COLO668 (cell line): Measurements from ENCODE around the gene ANKRD27.

Experiments used
- DNase-seq: peaks from one replicate; lab custom pipeline; 2025; ENCODE audit not compliant: unreplicated experiment; lab: John Stamatoyannopoulos, UW

ANKRD27 gene

DNA sequence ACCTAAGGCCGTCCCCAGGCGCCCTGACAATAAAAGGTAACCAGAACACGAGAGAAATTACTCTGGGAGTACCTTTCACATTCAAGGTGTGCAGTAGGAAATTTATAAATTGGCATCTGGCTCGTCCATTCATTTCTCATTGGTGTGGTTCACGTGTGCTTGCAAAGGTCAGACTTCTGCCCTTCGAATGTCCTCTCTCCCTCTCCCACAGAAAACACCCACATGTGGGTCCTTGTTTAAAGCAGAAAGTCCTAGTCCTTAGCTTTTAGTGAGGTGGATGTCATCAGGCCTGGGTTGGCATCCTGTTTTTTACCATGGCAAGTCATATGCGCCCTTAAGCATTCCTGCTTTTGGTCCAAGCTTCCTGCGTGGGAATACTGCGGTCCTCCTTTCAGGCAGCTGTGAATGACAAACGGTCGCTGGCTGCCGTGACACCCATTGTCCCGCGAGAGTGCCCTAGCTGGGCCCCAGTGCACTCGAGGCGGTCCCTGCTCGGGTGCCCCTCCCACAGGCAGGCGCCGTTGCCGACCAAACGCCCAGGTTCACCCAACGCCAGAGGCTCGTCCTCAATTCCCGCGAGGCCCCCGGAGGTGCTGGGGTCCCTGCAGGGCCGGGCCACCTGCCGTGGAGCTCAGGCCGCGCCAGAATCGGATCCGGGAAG is 16.4 kb upstream of the ANKRD27 start, which contains the start of gene NUDT19:
NUDT19 (plus strand) TSS at position 531 of the 661 bp plus-strand sequence. CDS start 140 bp downstream, outside the sequence.
- DNase-seq, result peak; percentile 93

GRCh38 chr19:32688311-32688710 is 13.3 kb upstream of the ANKRD27 start:
- DNase-seq, result no peak

DNA sequence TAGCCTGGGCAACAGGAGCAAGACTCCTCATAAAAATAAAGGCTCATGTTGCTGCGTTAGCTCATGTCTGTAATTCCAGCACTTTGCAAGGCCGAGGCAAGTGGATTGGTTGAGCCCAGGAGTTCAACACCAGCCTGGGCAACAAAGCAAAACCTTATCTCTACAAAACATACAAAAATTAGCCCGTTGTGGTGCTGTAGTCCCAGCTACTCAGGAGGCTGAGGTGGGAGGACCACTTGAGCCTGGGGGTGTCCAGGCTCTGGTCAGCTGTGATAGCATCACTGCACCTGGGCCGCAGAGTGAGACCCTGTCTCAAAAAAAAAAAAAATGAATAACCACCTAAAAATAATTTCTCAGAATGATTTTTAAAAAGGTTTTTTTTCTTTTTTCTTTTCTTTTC is 12.7 kb upstream of the ANKRD27 start:
- no peak for DNase-seq

DNA sequence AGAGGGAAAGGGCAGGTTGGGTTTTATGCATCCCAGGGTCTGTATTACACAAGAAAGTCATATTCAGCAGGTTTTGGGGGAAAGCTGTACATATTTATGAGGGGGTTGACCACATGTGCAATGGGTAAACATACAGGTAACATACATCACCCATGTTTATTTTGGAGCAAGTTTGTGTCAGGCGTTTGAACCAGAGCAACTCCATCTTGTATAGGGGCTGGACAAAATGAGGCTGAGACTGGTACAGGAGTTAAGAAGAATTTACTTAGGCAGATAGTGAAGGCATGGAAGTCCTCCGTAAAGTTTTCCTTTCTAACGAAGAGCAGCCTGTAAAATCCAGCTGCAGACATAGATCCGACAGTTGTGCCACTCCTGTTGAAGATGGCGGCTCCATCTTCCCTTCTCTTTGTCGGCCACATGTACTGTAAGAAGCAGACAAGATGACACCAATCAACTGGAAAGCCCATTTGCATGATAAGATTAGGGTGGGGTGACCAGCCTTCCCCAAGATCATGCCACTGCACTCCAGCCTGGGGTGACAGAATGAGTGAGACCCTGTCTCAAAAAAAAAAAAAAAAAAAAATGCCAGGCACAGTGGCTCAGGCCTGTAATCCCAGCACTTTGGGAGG is 12.0 kb upstream of the ANKRD27 start:
- DNase-seq, result no peak

- DNase-seq, result no peak
Measured at GRCh38 chr19:32682317-32682716, 7.3 kb upstream of the ANKRD27 start.

DNA sequence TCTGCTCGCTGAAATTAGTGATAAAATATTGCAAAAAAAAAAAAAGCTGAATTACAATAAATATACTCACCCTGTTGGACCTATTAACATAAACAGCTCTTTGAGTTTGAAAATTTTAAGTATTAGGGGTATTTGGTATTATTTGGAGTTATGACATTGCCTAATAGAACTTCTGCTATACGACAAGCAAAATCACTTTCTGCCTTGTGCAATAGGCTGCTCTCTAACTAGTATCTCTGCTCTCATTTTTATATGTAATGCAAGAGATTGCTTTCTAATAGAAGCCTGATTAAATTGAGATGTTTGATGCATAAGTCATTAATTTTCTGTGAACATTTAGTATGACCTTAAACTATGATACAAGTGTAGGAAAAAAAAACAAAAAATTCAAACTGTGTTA is 6.0 kb upstream of the ANKRD27 start:
- DNase-seq, result no peak

- DNase-seq, result no peak
Measured at GRCh38 chr19:32677657-32678056, 2.7 kb upstream of the ANKRD27 start.

GRCh38 chr19:32676895-32677359 is 1.9 kb upstream of the ANKRD27 start:
- no peak for DNase-seq

GRCh38 chr19:32676186-32676894 is 1.4 kb upstream of the ANKRD27 start:
- DNase-seq, result peak; percentile 69

GRCh38 chr19:32675720-32676185 is 773 bp upstream of the ANKRD27 start, which contains the start of gene RGS9BP:
Gene RGS9BP, plus strand, starts transcription at chr19:32675848. Its CDS starts 416 bp downstream, at chr19:32676264.
- DNase-seq, result peak; percentile 84

DNA sequence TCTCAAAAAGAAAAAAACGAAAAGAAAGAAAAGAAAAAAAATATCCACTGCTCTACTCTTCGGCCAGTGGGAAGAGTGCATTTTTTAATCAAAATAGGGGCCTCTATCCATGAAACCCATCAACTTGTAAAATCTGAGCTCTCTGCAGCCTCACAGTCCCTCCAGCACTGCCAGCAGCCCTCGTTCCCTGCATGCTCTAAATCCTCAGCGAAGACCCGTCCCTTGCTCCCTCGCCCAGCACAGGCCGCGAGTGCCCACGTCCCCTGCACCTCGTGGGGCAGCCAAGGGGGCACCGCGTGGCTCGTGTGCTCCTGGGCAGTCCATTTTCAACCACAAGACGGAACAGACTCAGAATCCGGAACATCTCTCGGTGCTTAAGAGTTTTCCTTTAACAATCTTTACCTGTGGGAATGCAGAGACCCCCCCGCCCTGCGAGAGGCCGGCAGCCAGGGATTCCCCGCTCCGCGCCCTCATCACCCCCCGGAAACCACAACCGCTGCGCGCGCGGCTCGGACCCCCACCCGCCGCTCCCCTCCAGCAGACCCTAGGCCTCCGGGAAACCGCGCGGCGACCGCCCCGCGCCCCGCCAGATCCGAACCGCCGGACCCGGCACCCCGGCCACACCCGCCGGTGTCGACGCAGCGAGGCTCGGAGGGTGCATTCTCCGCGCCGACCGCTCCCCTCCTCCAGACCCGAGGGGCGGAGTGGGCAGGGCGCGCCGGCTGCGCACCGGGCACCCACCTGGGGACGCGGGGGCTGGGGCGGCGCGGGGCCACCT is 638 bp downstream of the ANKRD27 start:
- peak; percentile 35 for DNase-seq

DNA sequence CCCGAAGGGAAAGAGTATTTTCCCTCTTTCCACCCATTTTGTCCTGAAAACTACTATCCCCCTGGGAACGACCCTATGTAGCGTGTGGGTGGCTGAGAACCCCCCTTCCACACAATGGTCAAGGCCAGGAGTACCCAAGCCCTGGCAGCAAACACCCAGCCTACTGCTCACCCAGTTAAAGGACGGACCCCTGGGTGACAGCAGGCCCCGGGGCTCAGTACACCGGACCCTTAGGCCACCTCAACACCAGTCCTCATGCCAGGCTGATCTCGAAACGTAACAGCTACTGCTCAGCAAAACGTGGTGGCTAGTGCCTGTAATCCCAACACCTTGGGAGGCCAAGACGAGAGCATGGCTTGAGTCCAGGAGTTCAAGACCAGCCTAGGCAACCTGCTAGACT is 1.4 kb downstream of the ANKRD27 start:
- DNase-seq, result no peak

DNA sequence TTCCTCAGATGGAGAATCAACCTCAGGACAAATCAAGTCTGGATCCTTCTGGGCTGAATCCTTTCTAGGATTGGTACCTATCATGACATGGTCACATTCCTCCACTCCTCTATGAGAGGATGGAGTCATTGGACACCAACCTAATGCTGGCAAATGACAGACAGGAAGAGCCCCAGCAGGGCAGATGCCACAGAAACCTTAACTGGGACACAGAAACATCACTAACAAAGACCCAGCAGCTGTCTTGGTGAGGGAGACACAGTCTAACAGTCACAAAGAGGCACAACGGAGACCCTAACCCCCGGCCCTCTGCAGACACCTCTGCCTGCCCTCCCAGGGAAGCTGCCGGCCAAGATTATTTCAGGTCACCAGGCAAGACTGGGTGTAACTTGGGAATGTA is 2.1 kb downstream of the ANKRD27 start:
- no peak for DNase-seq

DNA sequence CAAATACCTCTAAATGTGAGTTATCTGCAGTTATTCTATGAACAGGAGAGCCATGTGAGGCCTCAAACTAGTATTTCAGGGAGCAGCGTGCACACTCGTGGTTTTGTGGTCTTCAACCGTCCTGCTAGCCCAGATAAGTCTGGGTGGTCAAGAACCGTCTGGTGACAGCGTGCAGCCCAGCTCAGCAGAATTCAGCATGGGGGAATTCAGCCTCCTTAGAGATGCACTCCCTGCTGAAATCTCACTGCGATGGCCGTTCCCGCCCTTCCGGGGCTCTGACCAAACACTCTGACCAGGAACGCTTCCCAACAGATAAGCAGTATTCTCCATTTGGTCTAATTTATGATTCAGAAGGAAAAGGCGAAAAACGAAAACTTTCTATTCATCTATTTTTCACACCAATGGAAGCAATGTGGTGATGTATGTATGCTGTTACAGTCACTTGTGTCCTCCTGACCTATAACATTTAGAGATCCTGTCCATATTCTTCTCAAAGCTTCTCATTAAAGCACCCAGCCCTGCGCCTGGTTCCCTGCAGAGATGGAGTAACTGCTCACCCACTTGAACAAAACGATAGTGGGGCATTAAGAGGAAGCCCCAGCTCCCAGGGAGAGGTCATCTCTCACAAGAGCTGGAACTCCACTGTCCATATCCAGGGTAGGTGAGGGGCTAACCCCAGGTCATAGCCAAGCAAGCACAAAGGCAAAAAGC is 2.9 kb downstream of the ANKRD27 start:
- DNase-seq, result no peak

DNA sequence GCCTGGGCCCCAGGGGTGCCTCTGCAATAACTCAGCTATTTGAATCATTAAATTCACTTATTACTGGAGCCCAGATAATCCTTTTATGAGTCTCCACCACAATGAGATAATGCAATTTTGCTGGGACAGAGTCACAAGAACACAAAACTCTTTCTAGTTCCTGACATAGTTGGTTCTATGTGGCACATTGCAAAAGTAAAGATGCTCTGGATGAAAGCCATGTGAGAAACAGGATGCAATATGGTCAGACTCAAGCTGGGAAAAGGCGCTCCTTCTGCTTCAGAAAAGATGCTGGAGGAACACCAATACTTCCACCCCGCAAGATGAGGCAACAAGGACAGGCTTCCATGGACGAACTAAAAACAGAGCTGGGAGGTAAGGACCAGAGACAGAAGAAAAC is 5.7 kb downstream of the ANKRD27 start:
- no peak for DNase-seq

GRCh38 chr19:32666084-32666483 is 8.9 kb downstream of the ANKRD27 start:
- no peak for DNase-seq

DNA sequence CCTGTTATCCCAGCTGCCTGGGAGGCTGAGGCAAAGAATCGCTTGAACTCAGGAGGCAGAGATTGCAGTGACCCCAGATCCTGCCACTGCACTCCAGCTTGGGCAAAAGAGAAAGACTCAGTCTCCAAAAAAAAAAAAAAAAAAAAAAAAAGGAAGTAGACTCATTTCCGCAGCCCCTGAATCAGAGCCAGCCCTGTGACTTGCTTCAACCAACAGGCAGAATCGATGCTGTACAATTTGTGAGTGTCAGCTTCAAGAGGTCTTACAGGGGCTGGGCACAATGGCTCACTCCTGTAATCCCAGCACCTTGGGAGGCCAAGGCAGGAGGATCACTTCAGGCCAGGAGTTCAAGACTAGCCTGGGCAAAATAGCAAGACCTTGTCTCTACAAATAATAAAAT is 12.8 kb downstream of the ANKRD27 start:
- no peak for DNase-seq

- DNase-seq, result no peak
Measured at GRCh38 chr19:32661318-32661717, 13.7 kb downstream of the ANKRD27 start.

DNA sequence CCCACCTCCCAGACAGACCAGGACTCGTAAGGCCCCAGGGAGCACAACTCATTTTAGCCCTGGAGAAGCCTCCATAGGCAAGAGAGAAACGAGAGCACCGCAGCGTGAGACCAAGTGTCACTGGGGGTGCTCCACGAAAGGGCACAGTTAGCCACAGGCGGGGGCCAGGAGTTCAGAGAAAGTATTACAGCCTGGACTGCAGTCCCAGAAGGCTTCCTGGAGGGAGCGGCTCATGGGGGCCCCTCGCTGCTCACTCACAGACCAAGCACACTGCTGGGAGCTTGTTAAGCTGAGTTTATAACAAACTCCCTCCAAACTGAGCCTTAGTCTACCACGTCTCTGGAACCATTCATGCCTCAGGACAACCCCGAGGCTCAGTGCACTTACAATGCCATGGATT is 16.5 kb downstream of the ANKRD27 start:
- no peak for DNase-seq

- no peak for DNase-seq
Measured at GRCh38 chr19:32658075-32658474, 16.9 kb downstream of the ANKRD27 start.
